BE2C (cell line): ENCODE data around the gene NELL2.

Experiments used
- DNase-seq: peaks from one replicate; pipeline ENCODE4 v3.0.0-alpha.2; 2020
- H3K27me3 ChIP-seq: fragments of 250-450 bp; sonication (Bioruptor Pico); 2 replicates; pipeline ENCODE4 v1.5.1; 2020; ENCODE audit warnings: mild to moderate bottlenecking
- H3K36me3 ChIP-seq: fragments of 250-450 bp; sonication (Bioruptor Pico); 2 replicates; pipeline ENCODE4 v1.5.1; 2020; ENCODE audit warnings: mild to moderate bottlenecking
- H3K4me1 ChIP-seq: fragments of 250-450 bp; sonication (Bioruptor Pico); 2 replicates; pipeline ENCODE4 v1.5.1; 2020
- H3K4me3 ChIP-seq: 2 replicates; pipeline ENCODE4 v1.5.1; 2011; ENCODE audit warnings: low read depth, low read length
- H3K9me3 ChIP-seq: fragments of 250-450 bp; sonication (Bioruptor Pico); 2 replicates; pipeline ENCODE4 v1.5.1; 2020
- TF ChIP-seq, protein P1 (sequence below): IDR thresholded peaks from 2 replicates; pipeline ENCODE4 v1.5.1; 2012; ENCODE audit warnings: mild to moderate bottlenecking, low read depth, low read length

The NELL2 gene

DNA sequence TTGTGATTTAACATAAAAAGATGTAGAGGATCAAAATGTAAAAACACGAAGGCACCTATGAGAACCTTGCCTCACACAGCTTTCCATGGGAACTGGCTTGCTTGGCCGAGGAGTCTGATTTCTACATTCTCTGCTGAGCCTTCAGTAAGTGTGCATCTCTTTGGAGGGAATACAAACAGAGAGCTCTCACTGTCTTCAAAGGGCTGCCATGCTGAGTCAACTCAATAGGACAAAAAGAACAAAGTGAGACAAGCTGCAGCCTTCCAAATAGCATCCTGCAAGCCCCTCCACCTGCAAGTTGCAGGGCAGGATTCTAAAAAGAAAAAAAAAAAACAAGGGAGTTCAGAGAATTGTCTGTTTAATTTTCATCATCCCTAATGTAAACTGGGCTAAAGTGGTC, 411.9 kb downstream of the NELL2 start:
- DNase-seq, result no peak
- H3K4me1 ChIP-seq, result no peaks in the 10 kb centered on the region
- H3K27me3 ChIP-seq, result no peaks in the 10 kb centered on the region
- no peaks in the 10 kb centered on the region for H3K36me3 ChIP-seq
- TF ChIP-seq, protein P1, sequence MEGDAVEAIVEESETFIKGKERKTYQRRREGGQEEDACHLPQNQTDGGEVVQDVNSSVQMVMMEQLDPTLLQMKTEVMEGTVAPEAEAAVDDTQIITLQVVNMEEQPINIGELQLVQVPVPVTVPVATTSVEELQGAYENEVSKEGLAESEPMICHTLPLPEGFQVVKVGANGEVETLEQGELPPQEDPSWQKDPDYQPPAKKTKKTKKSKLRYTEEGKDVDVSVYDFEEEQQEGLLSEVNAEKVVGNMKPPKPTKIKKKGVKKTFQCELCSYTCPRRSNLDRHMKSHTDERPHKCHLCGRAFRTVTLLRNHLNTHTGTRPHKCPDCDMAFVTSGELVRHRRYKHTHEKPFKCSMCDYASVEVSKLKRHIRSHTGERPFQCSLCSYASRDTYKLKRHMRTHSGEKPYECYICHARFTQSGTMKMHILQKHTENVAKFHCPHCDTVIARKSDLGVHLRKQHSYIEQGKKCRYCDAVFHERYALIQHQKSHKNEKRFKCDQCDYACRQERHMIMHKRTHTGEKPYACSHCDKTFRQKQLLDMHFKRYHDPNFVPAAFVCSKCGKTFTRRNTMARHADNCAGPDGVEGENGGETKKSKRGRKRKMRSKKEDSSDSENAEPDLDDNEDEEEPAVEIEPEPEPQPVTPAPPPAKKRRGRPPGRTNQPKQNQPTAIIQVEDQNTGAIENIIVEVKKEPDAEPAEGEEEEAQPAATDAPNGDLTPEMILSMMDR, result no peak
- H3K9me3 ChIP-seq, result no peaks in the 10 kb centered on the region
- H3K4me3 ChIP-seq, result no peak overlapping the region

- Histone ChIP-seq H3K4me1 (no peaks in the 10 kb centered on the region), H3K36me3 (no peaks in the 10 kb centered on the region), H3K4me3 (no peak overlapping the region), H3K27me3 (no peaks in the 10 kb centered on the region), H3K9me3 (no peaks in the 10 kb centered on the region)
- TF ChIP-seq, protein P1, result no peak
- DNase-seq, result no peak
Measured at GRCh38 chr12:44462729-44463128, 413.4 kb downstream of the NELL2 start.

DNA sequence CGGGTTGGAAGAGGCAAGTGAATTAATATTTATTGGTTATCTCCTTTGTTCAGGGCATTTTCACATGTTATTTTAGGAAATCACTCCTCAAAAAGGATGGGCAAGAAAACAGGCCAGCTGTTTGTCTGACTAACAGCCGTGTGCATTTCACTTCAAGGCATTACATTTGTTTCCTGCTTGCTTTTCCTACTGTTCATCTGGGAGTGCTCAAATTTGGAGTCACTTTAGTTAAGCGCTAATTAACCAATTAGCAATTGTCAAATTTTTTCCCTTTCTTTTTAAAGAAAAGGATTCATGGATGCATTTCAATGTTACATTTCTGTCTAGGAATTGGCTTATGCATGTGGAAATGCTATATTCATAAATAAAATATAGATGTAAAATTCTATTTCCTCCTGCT, 415.9 kb downstream of the NELL2 start:
- Histone ChIP-seq H3K4me1 (no peaks in the 10 kb centered on the region), H3K27me3 (no peaks in the 10 kb centered on the region), H3K4me3 (no peak overlapping the region), H3K36me3 (no peaks in the 10 kb centered on the region), H3K9me3 (no peaks in the 10 kb centered on the region)
- DNase-seq, result no peak
- TF ChIP-seq, protein P1, result no peak

GRCh38 chr12:44459569-44459968, 416.5 kb downstream of the NELL2 start:
- Histone ChIP-seq H3K4me3 (no peak overlapping the region), H3K4me1 (no peaks in the 10 kb centered on the region), H3K27me3 (no peaks in the 10 kb centered on the region), H3K36me3 (no peaks in the 10 kb centered on the region), H3K9me3 (no peaks in the 10 kb centered on the region)
- TF ChIP-seq, protein P1, result no peak
- no peak for DNase-seq
